Mesenchymal stem cell (in vitro differentiated cells and primary cell): ENCODE results near the gene FAM110D.

ENCODE experiments used
- DNase-seq: peaks from one replicate; pipeline ENCODE4 v3.0.0-alpha.2; 2013
- H2AFZ ChIP-seq: one replicate; pipeline ENCODE4 v1.6.1; 2013; ENCODE audit warnings: low read depth, mild to moderate bottlenecking, control low read depth, inconsistent platforms, low read length, moderate library complexity
- H2AK5ac ChIP-seq: 2 replicates; pipeline ENCODE4 v1.6.1; 2013; ENCODE audit warnings: low read length, moderate library complexity, mild to moderate bottlenecking, inconsistent platforms; ENCODE audit not compliant: severe bottlenecking
- H2BK120ac ChIP-seq: one replicate; pipeline ENCODE4 v1.6.1; 2013; ENCODE audit warnings: low read depth, mild to moderate bottlenecking, inconsistent platforms, low read length, moderate library complexity
- H2BK12ac ChIP-seq, 2 experiments: one replicate each; pipeline ENCODE4 v1.6.1; 2013; ENCODE audit warnings: inconsistent platforms in 2 of 2, low read length in 2 of 2, mild to moderate bottlenecking in 2 of 2, moderate library complexity in 2 of 2, control low read depth in 1 of 2
- H2BK15ac ChIP-seq: one replicate; pipeline ENCODE4 v1.6.1; 2013; ENCODE audit warnings: mild to moderate bottlenecking, low read depth, inconsistent platforms; ENCODE audit not compliant: poor library complexity, severe bottlenecking
- H2BK5ac ChIP-seq: 2 replicates; pipeline ENCODE4 v1.6.1; 2013; ENCODE audit warnings: low read depth, mild to moderate bottlenecking, low read length, control low read depth, inconsistent platforms; ENCODE audit not compliant: poor library complexity, severe bottlenecking
- H3K14ac ChIP-seq, 2 experiments: one replicate each; pipeline ENCODE4 v1.6.1; 2013; ENCODE audit warnings: inconsistent platforms in 2 of 2, low read length in 2 of 2, control low read depth in 1 of 2, mild to moderate bottlenecking in 1 of 2, moderate library complexity in 1 of 2
- H3K18ac ChIP-seq, 2 experiments: one replicate each; pipeline ENCODE4 v1.6.1; 2013; ENCODE audit warnings: inconsistent platforms in 2 of 2, low read length in 2 of 2, control low read depth in 1 of 2, low read depth in 1 of 2, mild to moderate bottlenecking in 1 of 2
- H3K23ac ChIP-seq, 2 experiments: one replicate each; pipeline ENCODE4 v1.6.1; 2013; ENCODE audit warnings: inconsistent platforms in 2 of 2, low read length in 2 of 2, mild to moderate bottlenecking in 2 of 2, moderate library complexity in 2 of 2, control low read depth in 1 of 2
- H3K27ac ChIP-seq: 2 replicates; pipeline ENCODE4 v1.5.1; 2013; ENCODE audit warnings: mild to moderate bottlenecking, moderate library complexity, low read length, control low read depth, inconsistent platforms; ENCODE audit not compliant: poor library complexity, severe bottlenecking
- H3K27me3 ChIP-seq, 2 experiments: 2 replicates each; pipeline versions ENCODE4 v1.6.1 to v1.7.0; 2013; ENCODE audit warnings: low read length in 2 of 2, mild to moderate bottlenecking in 2 of 2, moderate library complexity in 2 of 2, control low read depth in 1 of 2, inconsistent platforms in 1 of 2; ENCODE audit not compliant: control insufficient read depth in 1 of 2, insufficient read depth in 1 of 2
- H3K36me3 ChIP-seq, 2 experiments: 2 replicates each; pipeline versions ENCODE4 v1.6.1 to v1.7.0; 2013; ENCODE audit warnings: low read length in 2 of 2, control low read depth in 1 of 2, inconsistent platforms in 1 of 2, low read depth in 1 of 2, mild to moderate bottlenecking in 1 of 2; ENCODE audit not compliant: insufficient read depth in 2 of 2, control insufficient read depth in 1 of 2
- H3K4ac ChIP-seq, 2 experiments: one replicate each; pipeline ENCODE4 v1.6.1; 2013; ENCODE audit warnings: inconsistent platforms in 2 of 2, low read length in 2 of 2, mild to moderate bottlenecking in 2 of 2, moderate library complexity in 2 of 2, control low read depth in 1 of 2, low read depth in 1 of 2
- H3K4me1 ChIP-seq: 2 replicates; pipeline ENCODE4 v1.6.1; 2013; ENCODE audit warnings: low read depth, low read length, control low read depth; ENCODE audit not compliant: control insufficient read depth, insufficient read depth
- H3K4me2 ChIP-seq: 2 replicates; pipeline ENCODE4 v1.6.1; 2013; ENCODE audit warnings: low read length, mild to moderate bottlenecking, inconsistent platforms; ENCODE audit not compliant: poor library complexity, severe bottlenecking
- H3K4me3 ChIP-seq, 2 experiments: 2 replicates each; pipeline versions ENCODE4 v1.5.1 to v1.7.0; 2013; ENCODE audit warnings: low read length in 2 of 2, mild to moderate bottlenecking in 2 of 2, control low read depth in 1 of 2, low read depth in 1 of 2; ENCODE audit not compliant: insufficient read depth in 1 of 2
- H3K79me1 ChIP-seq: replicated peaks from 2 replicates; pipeline ENCODE4 v1.6.1; 2013; ENCODE audit warnings: mild to moderate bottlenecking, control low read depth, low read length, inconsistent platforms; ENCODE audit not compliant: poor library complexity, severe bottlenecking
- H3K9ac ChIP-seq: 2 replicates; pipeline ENCODE4 v1.7.0; 2013; ENCODE audit warnings: mild to moderate bottlenecking, low read length, moderate library complexity
- H3K9me3 ChIP-seq: 2 replicates; pipeline ENCODE4 v1.7.0; 2013; ENCODE audit warnings: mild to moderate bottlenecking, low read length; ENCODE audit not compliant: control insufficient read depth
- H4K8ac ChIP-seq: one replicate; pipeline ENCODE4 v1.6.1; 2013; ENCODE audit warnings: inconsistent platforms, mild to moderate bottlenecking, low read length, moderate library complexity
- H4K91ac ChIP-seq: one replicate; pipeline ENCODE4 v1.6.1; 2013; ENCODE audit warnings: mild to moderate bottlenecking, low read length, inconsistent platforms
- WGBS: methylation state at CpG from one replicate; pipeline ENCODE4 v1.1.7; 2013; ENCODE audit warnings: mixed read lengths; 5-methylcytosine and 5-hydroxymethylcytosine counted together

Gene FAM110D

GRCh38 chr1:26161415-26162219 lies 2.7 kb downstream of the FAM110D start:
- H3K9me3 ChIP-seq: no peaks in the 10 kb centered on the region
- H3K18ac ChIP-seq: peak overlapping the region; percentile 58 to 72
- H3K36me3 ChIP-seq: no peaks in the 10 kb centered on the region
- H3K9ac ChIP-seq: peak overlapping the region; percentile 32
- H3K14ac ChIP-seq: peak overlapping the region in 1 of 2 experiments; percentile 46
- peak overlapping the region in 1 of 2 experiments; percentile 54 for H3K23ac ChIP-seq
- no peak overlapping the region for H2AK5ac ChIP-seq
- H2BK120ac ChIP-seq: peak overlapping the region; percentile 15
- no peaks in the 10 kb centered on the region for H3K79me1 ChIP-seq
- peak overlapping the region; percentile 22 for H4K91ac ChIP-seq
- peak; percentile 71 for DNase-seq
- peak overlapping the region in 1 of 2 experiments; percentile 46 for H3K4ac ChIP-seq
- peak overlapping the region; percentile 81 for H4K8ac ChIP-seq
- H3K4me2 ChIP-seq: peak overlapping the region; percentile 78
- peaks cover 22% of the 10 kb centered on the region for H3K4me1 ChIP-seq
- 6% methylated on average over 79 of the region's 98 CpGs for WGBS
- H2BK15ac ChIP-seq: no peak overlapping the region
- H3K4me3 ChIP-seq: peak overlapping the region; percentile 37 to 66
- no peak overlapping the region for H2BK5ac ChIP-seq
- peaks cover 54 to 80% of the 10 kb centered on the region in 2 experiments for H3K27me3 ChIP-seq
- peak overlapping the region in 1 of 2 experiments; percentile 59 for H2BK12ac ChIP-seq
- peak overlapping the region; percentile 43 for H2AFZ ChIP-seq
- no peak overlapping the region for H3K27ac ChIP-seq

GRCh38 chr1:26162220-26162709 lies 3.4 kb downstream of the FAM110D start:
- 43% methylated on average over 21 of the region's 21 CpGs for WGBS
- Histone ChIP-seq H2BK5ac (no peak overlapping the region), H3K36me3 (no peaks in the 10 kb centered on the region)

GRCh38 chr1:26163684-26164035 lies 4.8 kb downstream of the FAM110D start:
- H3K18ac ChIP-seq: no peak overlapping the region
- no peak overlapping the region for H2BK15ac ChIP-seq

More at GRCh38 chr1:26162220-26162709, 3.4 kb downstream of the FAM110D start:
- Histone ChIP-seq H3K14ac (no peak overlapping the region), H3K23ac (no peak overlapping the region), H3K9ac (no peak overlapping the region), H3K27me3 (peaks cover 48 to 76% of the 10 kb centered on the region in 2 experiments), H2BK120ac (no peak overlapping the region), H3K4me1 (peaks cover 21% of the 10 kb centered on the region), H4K8ac (peak overlapping the region; percentile 7), H3K4me2 (peak overlapping the region; percentile 78), H4K91ac (no peak overlapping the region), H2AFZ (no peak overlapping the region), H2AK5ac (no peak overlapping the region), H3K4me3 (peak overlapping the region in 1 of 2 experiments; percentile 66), H3K9me3 (no peaks in the 10 kb centered on the region), H2BK12ac (peak overlapping the region in 1 of 2 experiments; percentile 47), H3K18ac (peak overlapping the region in 1 of 2 experiments; percentile 72), H3K27ac (no peak overlapping the region), H3K79me1 (no peaks in the 10 kb centered on the region), H3K4ac (no peak overlapping the region), H2BK15ac (no peak overlapping the region)
- DNase-seq: no peak

More at GRCh38 chr1:26163684-26164035, 4.8 kb downstream of the FAM110D start:
- Histone ChIP-seq H3K4ac (no peak overlapping the region), H4K8ac (no peak overlapping the region), H4K91ac (no peak overlapping the region), H3K4me1 (peaks cover 21% of the 10 kb centered on the region), H3K9ac (no peak overlapping the region), H2BK5ac (no peak overlapping the region), H3K36me3 (no peaks in the 10 kb centered on the region), H3K27me3 (peaks cover 37 to 62% of the 10 kb centered on the region in 2 experiments), H3K4me2 (peak overlapping the region; percentile 98), H2BK120ac (no peak overlapping the region), H2AK5ac (no peak overlapping the region), H3K23ac (no peak overlapping the region), H2AFZ (no peak overlapping the region), H3K79me1 (no peaks in the 10 kb centered on the region), H3K14ac (no peak overlapping the region), H3K4me3 (peak overlapping the region in 1 of 2 experiments; percentile 68), H3K9me3 (no peaks in the 10 kb centered on the region), H3K27ac (no peak overlapping the region), H2BK12ac (no peak overlapping the region)
- WGBS: 91% methylated on average over 9 of the region's 9 CpGs
- DNase-seq: no peak
